GM19035 (cell line): Measurements from ENCODE around the gene RARA.
A peak's percentile ranks its signal among the peaks of the same experiment; 100 is the strongest.

ENCODE experiments used
- ATAC-seq: cut with Tn5 transposase; IDR thresholded peaks from one replicate; pipeline ENCODE4 v1.9.1; 2021; ENCODE audit not compliant: unreplicated experiment

The RARA gene

DNA sequence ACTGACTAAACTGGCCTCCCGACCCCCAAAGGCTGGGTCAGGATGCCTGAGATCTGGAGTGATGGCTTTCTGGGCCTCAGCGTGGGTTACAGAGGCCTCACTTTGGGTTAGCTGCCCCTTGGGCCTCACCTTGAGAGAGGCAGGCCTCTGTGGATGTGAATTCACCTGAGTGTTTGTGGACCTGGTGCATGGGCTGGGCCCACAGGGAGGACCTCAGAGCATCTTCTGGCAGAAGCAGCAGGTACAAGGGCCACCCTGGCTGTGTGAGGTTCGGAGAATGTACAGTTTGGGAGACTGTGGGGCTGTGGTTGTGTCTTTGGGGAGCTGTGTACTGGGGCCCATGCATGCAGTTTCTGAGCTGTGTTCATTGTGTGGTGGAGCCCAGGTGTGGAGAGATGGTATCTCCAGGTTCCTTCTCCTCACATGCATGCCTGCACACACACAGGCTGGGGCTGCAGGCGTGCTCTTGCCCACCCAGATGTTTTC, 18.3 kb downstream of the RARA start:
- ATAC-seq, result no peak

DNA sequence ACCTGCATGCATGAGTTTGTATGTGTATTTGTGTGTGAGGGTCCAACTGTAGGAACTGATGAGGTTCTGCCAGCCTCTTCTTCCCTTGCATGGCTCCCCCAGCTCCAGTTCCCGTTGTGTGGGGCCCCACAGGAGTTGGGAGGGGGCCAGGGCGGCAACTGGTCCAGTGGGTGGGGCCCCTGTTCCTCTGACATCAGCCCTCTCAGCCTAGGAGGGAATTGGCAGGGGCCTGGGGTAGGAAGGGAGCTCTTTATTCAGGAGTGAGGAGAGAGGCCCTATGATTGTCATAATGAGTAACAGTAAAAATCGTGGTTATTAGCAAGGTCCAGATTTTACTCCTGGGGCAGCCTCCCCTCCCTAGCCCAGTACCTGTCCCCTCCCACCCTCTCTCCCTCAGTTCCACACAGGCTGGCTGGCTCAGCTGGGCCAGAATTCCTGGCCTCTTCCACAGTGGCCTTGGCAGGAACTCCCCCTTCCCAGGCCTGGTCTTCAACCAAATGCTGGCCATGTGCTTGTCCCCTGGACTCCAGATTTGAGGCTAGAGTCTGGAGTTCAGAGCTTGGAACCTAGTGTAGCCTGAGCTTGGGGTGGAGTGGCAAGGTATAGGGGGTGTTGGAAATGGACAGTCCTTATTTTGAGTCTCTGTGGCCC, 18.9 kb downstream of the RARA start:
- no peak for ATAC-seq

- ATAC-seq, result no peak
These were observed 19.4 kb downstream of the RARA start for GRCh38 chr17:40328386-40328766.

- ATAC-seq, result no peak
These were observed 21.1 kb downstream of the RARA start for GRCh38 chr17:40329839-40330794.

GRCh38 chr17:40330850-40331470, 22.0 kb downstream of the RARA start:
- no peak for ATAC-seq

DNA sequence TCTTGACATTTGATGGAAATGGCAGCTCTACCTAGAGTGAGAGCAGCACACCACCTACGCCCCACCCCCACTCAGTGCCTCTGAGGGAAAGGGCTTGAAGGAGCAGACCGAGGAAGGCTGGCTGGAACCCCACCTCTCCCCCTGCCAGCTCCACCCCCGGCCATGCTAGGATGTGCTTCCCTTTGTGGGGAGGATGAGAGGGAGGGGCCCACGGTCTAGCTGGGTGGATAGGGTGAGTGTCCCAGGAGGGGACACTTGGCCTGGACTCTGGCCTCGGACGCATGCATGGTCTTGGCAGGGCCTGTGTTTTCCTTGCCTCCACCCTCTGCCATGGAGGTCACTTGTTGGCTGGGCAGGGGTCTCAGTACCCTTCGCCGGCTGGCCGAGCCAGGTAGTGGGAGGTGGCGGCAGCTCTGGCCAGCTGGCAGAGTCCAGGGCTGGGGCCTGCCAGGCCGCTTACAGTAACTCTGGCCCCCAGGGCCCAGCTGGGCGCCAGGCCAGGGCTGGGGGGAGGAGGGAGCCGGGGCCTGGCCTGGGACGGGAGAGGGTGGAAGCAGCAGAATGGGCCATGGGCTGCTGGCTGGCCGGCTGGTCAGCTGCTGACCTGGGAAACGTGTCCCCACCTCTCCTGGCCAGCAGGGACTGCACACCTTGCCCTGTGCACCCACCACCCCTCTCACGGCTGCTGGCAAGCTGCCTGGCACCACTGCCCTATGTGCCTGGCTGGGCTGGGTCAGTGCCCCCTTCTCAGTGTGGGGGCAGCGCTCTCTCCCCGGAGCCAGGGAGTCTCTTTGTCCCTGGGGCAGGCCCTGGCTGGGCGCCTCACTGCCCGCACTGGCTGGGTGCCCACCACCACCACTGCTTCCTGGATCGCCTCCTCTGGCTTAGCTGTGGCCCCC, 23.0 kb downstream of the RARA start:
- ATAC-seq, result no peak

DNA sequence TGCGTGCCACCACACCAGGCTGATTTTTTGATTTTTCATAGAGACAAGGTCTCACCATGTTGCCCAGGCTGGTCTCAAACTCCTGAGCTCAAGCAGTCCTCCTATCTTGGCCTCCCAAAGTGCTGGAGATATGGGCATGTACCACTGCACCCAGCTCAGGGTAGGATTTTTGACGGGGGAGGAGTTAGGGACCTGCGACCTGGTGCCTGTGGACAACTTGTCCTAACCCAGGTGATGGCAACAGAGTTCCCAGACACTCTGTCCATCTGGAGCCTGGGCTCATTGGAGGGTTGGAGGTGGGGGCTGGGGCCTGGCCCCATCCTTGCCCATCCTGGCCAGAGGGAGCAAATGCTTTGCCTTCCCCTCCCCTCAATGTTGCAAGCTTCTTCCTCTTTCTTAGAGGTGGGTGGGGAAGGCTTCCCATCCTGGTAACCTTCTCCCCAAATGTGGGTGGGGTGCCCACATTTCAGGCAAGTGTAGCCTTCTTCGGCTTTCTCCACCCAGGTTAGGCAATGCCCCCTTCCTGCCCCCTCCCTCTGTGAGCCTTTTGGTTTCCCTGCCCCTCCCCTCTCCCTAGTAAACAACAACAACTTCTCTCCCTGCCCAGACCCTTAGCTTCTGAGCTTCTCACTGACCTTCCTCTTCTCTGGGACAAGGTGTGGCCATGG, 24.9 kb downstream of the RARA start:
- no peak for ATAC-seq

GRCh38 chr17:40335620-40336019, 26.6 kb downstream of the RARA start:
- no peak for ATAC-seq

- ATAC-seq, result no peak
These were observed 28.4 kb downstream of the RARA start for GRCh38 chr17:40337351-40337750.

- ATAC-seq, result no peak
These were observed 29.1 kb downstream of the RARA start for GRCh38 chr17:40338058-40338457.

DNA sequence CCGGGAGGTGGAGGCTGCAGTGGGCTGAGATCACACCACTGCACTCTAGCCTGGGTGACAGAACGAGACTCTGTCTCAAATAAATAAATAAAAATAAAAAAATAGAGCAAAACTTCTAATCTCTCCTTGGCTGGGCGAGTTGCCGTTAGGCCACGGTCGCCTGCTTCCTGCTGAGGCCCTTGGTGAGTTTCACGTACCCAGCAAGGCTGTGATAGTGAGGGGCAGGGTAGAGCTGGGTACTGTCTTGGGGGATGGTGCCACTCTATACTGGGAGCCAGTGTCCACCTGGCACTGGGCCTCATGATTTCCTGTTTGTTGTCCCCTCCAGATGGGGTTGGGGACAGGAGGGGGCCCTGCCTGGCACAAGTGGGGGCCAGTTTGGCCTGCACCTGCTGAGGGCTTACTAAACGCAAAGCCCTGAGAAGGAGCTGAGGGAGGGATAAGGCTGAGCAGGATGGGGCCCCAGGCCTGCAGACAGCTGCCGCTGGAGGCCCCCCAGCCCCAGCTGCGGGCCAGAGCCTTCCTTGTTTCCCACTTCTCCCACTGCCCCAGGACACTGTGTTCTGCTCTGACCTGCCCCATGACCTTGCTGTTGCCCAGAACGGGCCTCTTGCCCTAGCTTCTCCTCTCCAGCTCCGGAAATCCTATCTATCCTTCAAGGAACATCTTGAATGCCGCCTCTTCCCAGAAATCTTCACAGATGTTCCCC, 30.1 kb downstream of the RARA start:
- ATAC-seq, result no peak

GRCh38 chr17:40340327-40340726, 31.3 kb downstream of the RARA start:
- ATAC-seq, result no peak

DNA sequence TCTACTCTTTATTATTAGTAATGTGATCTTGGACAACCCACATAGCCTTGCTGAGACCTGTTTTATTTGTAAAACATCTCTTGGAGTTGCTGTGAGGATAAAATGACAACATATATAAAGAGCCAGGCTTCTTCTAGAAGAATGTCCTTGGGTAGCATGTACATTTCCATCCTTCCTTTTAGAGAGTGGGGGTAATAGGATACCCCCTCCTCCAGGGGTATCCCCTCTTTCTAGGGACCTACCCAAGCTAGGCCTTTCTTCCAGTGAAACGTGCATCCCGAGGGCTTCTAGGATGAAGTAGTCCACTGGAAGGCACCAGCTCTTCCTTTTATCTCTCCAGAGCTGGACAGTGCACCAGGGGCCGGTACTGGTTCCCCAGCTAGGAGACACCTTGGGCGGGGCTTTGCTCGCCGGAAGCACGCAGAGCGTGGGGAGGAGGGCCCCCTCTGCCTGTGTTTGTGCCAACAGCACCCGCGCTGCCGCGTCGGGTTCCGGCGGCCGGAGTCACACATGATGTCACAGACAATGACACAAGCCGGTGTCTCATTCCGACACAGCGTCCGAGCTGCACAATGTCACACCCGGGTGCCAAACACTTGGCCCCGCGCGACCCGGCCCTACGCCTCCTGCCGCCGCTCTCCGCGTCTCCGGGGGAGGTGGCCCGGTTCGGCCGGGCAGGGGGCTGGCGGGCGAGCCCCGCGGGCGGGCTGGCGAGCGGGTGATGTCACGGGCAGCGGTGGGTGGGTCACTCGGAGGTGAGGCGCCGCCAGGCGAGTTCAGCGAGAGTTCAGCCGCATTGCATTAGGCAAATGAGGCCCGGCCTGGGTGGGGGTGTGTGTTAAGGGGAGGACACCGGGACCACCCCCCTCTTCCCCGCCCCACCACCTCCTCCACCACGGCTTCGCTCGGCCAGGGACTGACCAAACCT, 32.2 kb downstream of the RARA start:
- peak; percentile 81 for ATAC-seq

GRCh38 chr17:40341808-40342503, 33.0 kb downstream of the RARA start:
- no peak for ATAC-seq

GRCh38 chr17:40342504-40343218, 33.7 kb downstream of the RARA start:
- no peak for ATAC-seq

DNA sequence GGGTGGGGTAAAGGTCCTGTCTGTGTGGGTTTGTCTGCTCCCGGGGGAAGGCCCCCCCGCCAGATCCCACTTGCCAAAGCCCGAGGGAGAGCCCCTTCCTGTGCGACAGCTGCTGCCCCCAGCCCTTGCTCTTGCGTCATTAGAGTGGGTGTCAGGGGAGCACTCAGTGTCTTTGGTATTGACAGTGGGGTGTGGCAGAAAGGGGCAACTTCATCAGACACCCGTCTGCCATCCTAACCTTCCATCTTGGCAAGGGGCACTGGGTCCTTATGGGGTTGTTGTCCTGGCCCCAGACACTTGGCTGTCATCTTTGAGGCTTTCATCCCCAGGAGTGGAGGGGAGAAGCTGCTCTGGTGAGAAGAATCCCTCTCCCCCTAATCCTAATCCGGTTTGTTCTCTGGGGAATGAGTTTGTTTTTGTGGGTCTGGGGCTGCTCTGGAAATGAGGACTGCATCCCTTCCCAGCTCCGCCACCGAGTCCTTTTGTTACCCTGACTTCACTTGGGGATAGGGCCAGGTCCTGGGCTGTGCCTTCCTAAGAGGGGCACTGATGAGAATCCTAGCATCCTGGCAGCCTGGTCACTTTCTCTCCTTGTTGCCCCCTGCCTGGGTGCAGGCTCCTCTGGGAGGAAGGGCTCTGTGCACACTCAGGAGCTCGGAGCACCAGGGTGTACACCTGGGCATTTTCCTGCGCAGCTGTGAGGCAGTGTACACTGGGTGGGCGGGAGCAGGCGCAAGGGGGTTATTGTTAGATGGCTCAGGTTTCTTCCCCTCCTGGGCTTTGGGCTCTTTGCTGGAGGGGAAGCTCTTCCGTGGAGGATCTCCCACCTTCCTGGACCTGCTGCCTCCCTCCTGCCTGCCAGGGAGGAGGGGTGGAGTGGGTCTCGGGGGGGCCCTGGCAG, 34.5 kb downstream of the RARA start:
- ATAC-seq, result no peak
